NB4 (cell line): ENCODE measurements around the gene MPHOSPH10.
"Not testable (repeated sequence)": the region's sequence is repeated elsewhere in the genome, so short reads cannot be mapped to it uniquely, and the experiment has no call there.

ENCODE experiments used
- DNase-seq: peaks from one replicate; pipeline ENCODE4 v3.0.0; 2010; ENCODE audit warnings: low read depth
- H3K4me3 ChIP-seq: one replicate; pipeline ENCODE4 v1.5.1; 2011; ENCODE audit warnings: mild to moderate bottlenecking, low read depth, low read length, moderate library complexity
- CTCF ChIP-seq: IDR thresholded peaks from one replicate; pipeline ENCODE4 v1.5.1; 2012; ENCODE audit warnings: low read depth, low read length
- MAX ChIP-seq: IDR thresholded peaks from 2 replicates; pipeline ENCODE4 v1.6.1; 2011; ENCODE audit warnings: low read depth, low read length
- MYC ChIP-seq: IDR thresholded peaks from 2 replicates; pipeline ENCODE4 v1.6.1; 2011; ENCODE audit warnings: low read depth, low read length
- POLR2A ChIP-seq: IDR thresholded peaks from 2 replicates; pipeline ENCODE4 v1.6.1; 2011; ENCODE audit warnings: mild to moderate bottlenecking; ENCODE audit not compliant: insufficient read length; ENCODE audit errors: extremely low read depth

Gene MPHOSPH10

GRCh38 chr2:71125506-71126294, 4.7 kb upstream of the MPHOSPH10 start:
- H3K4me3 ChIP-seq, result no peak overlapping the region
- DNase-seq, result no peak
- TF ChIP-seq CTCF (no peak), MYC (no peak), POLR2A (no peak), MAX (no peak)

DNA sequence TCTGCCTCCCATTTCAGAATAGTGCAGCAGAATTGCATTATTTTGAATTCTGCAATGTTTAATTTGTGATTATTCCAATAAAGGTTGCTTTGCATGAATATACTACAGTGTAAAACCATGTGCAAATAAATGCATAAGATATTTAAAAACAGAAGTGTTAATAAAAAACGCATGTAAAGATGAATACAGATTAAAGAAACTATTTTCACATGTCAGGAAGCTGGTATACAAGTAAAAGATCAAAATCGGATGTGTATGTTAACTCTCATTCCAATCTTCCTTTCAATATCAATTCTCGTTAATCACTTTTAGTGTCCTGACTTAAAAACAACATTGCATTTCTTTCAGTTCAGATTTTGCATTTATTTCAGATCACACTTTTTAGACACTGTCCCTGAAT, 3.5 kb upstream of the MPHOSPH10 start:
- TF ChIP-seq MAX (no peak), MYC (no peak), CTCF (no peak), POLR2A (no peak)
- no peak for DNase-seq
- H3K4me3 ChIP-seq, result no peak overlapping the region

GRCh38 chr2:71129114-71129901, 1.1 kb upstream of the MPHOSPH10 start:
- H3K4me3 ChIP-seq, result peak overlapping the region; percentile 81
- TF ChIP-seq MAX (peak; percentile 56), CTCF (no peak)
- DNase-seq, result peak; percentile 13

DNA sequence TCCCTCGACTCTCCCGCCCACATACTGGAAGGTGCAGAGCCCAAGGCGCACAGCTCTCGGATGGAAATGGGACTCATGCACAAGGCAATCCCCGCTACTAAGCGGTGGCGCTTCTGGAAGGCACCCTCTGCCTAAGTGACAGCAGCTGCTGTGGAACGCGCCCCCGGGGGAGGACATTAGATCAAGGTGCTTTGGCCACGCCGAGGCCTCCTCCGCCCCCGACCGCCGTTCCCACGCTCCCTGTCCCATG, 607 bp upstream of the MPHOSPH10 start:
- peak; percentile 78 for DNase-seq
- peak overlapping the region; percentile 81 for H3K4me3 ChIP-seq
- TF ChIP-seq MYC, result no peak
- no peak for TF ChIP-seq POLR2A
- no peak for TF ChIP-seq MAX
- no peak for TF ChIP-seq CTCF

GRCh38 chr2:71130905-71131244, 441 bp downstream of the MPHOSPH10 start:
- H3K4me3 ChIP-seq, result peak overlapping the region; percentile 81
- TF ChIP-seq MYC (no peak), MAX (no peak), POLR2A (no peak), CTCF (no peak)
- peak; percentile 66 for DNase-seq

- not testable (repeated sequence) for DNase-seq
- peak overlapping the region; percentile 81 for H3K4me3 ChIP-seq
These were observed 1.1 kb downstream of the MPHOSPH10 start for GRCh38 chr2:71131387-71132166.
